ENCODE measurements around the gene ACOX3.
"Not testable (repeated sequence)": the region's sequence is repeated elsewhere in the genome, so short reads cannot be mapped to it uniquely, and the experiment has no call there.

ACOX3 gene

GRCh38 chr4:8370106-8370787, 70.3 kb downstream of the ACOX3 start:
- DNase-seq, result no peak

- no peak for DNase-seq
Measured at GRCh38 chr4:8369426-8370105, 71.0 kb downstream of the ACOX3 start.

GRCh38 chr4:8368998-8369397, 71.5 kb downstream of the ACOX3 start:
- DNase-seq, result no peak

- no peak for DNase-seq
Measured at GRCh38 chr4:8368061-8368481, 72.5 kb downstream of the ACOX3 start.

- DNase-seq, result no peak
Measured at GRCh38 chr4:8366601-8367000, 73.9 kb downstream of the ACOX3 start.

GRCh38 chr4:8365951-8366350, 74.6 kb downstream of the ACOX3 start:
- no peak for DNase-seq

GRCh38 chr4:8365353-8365752, 75.2 kb downstream of the ACOX3 start:
- DNase-seq, result no peak

- DNase-seq, result no peak
Measured at GRCh38 chr4:8364848-8365350, 75.6 kb downstream of the ACOX3 start.

GRCh38 chr4:8364141-8364540, 76.4 kb downstream of the ACOX3 start:
- DNase-seq, result no peak

GRCh38 chr4:8362483-8362882, 78.0 kb downstream of the ACOX3 start:
- no peak for DNase-seq

- DNase-seq, result no peak
Measured at GRCh38 chr4:8359193-8359592, 81.3 kb downstream of the ACOX3 start.

- no peak for DNase-seq
Measured at GRCh38 chr4:8356856-8357255, 83.7 kb downstream of the ACOX3 start.

GRCh38 chr4:8355864-8356565, 84.5 kb downstream of the ACOX3 start:
- no peak for DNase-seq

GRCh38 chr4:8355306-8355705, 85.2 kb downstream of the ACOX3 start:
- no peak for DNase-seq

- DNase-seq, result no peak
Measured at GRCh38 chr4:8353912-8354453, 86.5 kb downstream of the ACOX3 start.

GRCh38 chr4:8353158-8353669, 87.3 kb downstream of the ACOX3 start:
- no peak for DNase-seq

- no peak for DNase-seq
Measured at GRCh38 chr4:8352368-8353157, 88.0 kb downstream of the ACOX3 start.

- no peak for DNase-seq
Measured at GRCh38 chr4:8351931-8352367, 88.6 kb downstream of the ACOX3 start.

- no peak for DNase-seq
Measured at GRCh38 chr4:8350841-8351461, 89.6 kb downstream of the ACOX3 start.

- DNase-seq, result no peak
Measured at GRCh38 chr4:8350352-8350751, 90.2 kb downstream of the ACOX3 start.

GRCh38 chr4:8349664-8350236, 90.8 kb downstream of the ACOX3 start:
- no peak for DNase-seq

GRCh38 chr4:8349236-8349635, 91.3 kb downstream of the ACOX3 start:
- not testable (repeated sequence) for DNase-seq
